Esophagus squamous epithelium (tissue), 5 donors: ENCODE results near the gene SULT1A2. TPM values are rescaled to one million over a fixed set of nuclear protein-coding genes. Genes with fewer than 3 reads are reported as not detected.

Experiments
- DNase-seq: peaks from one replicate; lab custom pipeline; 2025; lab: John Stamatoyannopoulos, UW
- H3K27ac ChIP-seq, 4 donors: fragments of 200-600 bp; sonication (generic); one replicate each; pipeline ENCODE4 v1.5.1; 2016 to 2019; ENCODE audit warnings: mild to moderate bottlenecking in 1 of 4
- H3K27me3 ChIP-seq, 4 donors: fragments of 200-600 bp; sonication (generic); 1 replicate in 3 of 4; 2 replicates in 1 of 4; pipeline versions ENCODE4 v1.5.1 to v1.6.0; 2017 to 2021; ENCODE audit warnings: antibody characterized with exemption in 1 of 4
- H3K36me3 ChIP-seq, 3 donors: fragments of 200-600 bp; sonication (generic); one replicate each; pipeline ENCODE4 v1.5.1; 2016 to 2019
- H3K4me1 ChIP-seq, 3 donors: fragments of 200-600 bp; sonication (generic); one replicate each; pipeline ENCODE4 v1.5.1; 2017 to 2019
- H3K4me3 ChIP-seq, 4 donors: fragments of 200-600 bp; sonication (generic); 1 replicate in 3 of 4; 2 replicates in 1 of 4; pipeline ENCODE4 v1.5.1; 2016 to 2019; ENCODE audit warnings: mild to moderate bottlenecking in 2 of 4, moderate library complexity in 1 of 4
- H3K9me3 ChIP-seq, 3 donors: fragments of 200-600 bp; sonication (generic); one replicate each; pipeline ENCODE4 v1.5.1; 2016 to 2019
- POLR2A ChIP-seq, 4 donors: fragments of 450-650 bp; IDR thresholded peaks; one replicate each; pipeline ENCODE4 v1.6.1; 2017; ENCODE audit warnings: antibody characterized with exemption in 4 of 4, mild to moderate bottlenecking in 4 of 4, moderate library complexity in 3 of 4
- WGBS, 2 donors: methylation state at CpG; one replicate each; pipeline ENCODE4 v1.1.5; 2018; 5-methylcytosine and 5-hydroxymethylcytosine counted together
- intact Hi-C: fragments of 100-400 bp; cut with DNase I; formaldehyde crosslinking; loops from one replicate; pipeline ENCODE4 v1.15.0; 2022
- total RNA-seq, 4 donors: library from RNA; depleted of rRNA; stranded (reverse); fragments of >200 nt; gene quantifications; one replicate each; pipeline ENCODE4 v1.1.0, GENCODE V29; 2016
- TF ChIP-seq, protein P1 (sequence below), 6 experiments: fragments of 450-650 bp in 4 of 6; fragments of 200-600 bp in 2 of 6; sonication (generic) in 2 of 6; IDR thresholded peaks; one replicate each; pipeline ENCODE4 v1.5.1; 2016 to 2019; ENCODE audit warnings: antibody characterized with exemption in 6 of 6, mild to moderate bottlenecking in 4 of 6, moderate library complexity in 4 of 6
- donor health status: DM: yes; HTN: yes; CAD: no.

SULT1A2 gene
- total RNA-seq, 4 donors from 2014 or later, result 0.26 to 0.49 (median 0.38) TPM; not detected in 1

DNA sequence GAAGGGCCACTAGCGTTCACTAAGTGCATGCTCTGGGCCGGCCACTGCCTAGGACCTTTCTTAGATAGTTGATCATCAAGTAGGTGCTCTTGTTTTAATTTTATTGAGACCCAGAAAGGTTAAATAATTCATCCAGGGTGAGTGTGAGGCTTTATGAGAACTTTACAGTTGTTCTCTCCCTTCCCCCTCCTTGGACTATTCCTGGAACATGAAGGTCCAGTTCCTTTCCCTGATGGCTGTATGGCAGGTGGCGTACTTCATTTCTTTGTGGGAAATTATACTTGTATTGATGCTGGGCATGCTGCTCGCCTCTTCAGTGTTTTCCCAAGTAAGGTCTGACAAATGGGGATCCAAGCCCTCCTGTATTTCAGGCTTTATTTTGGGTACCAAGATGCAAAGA lies 34.7 kb downstream of the SULT1A2 start:
- Histone ChIP-seq H3K4me1 (peaks cover 0 to 6% (median 0%) of the 10 kb centered on the region in 3 donors), H3K4me3 (no peak overlapping the region), H3K27me3 (no peaks in the 10 kb centered on the region), H3K36me3 (peaks cover 0 to 33% (median 0%) of the 10 kb centered on the region in 3 donors), H3K27ac (no peak overlapping the region), H3K9me3 (peaks cover 0 to 2% (median 0%) of the 10 kb centered on the region in 3 donors)
- WGBS, 2 donors, result 92 to 100% methylated on average over 4 of the region's 4 CpGs
- DNase-seq, result no peak
- intact Hi-C loops, result no loop called here
- TF ChIP-seq, protein P1, sequence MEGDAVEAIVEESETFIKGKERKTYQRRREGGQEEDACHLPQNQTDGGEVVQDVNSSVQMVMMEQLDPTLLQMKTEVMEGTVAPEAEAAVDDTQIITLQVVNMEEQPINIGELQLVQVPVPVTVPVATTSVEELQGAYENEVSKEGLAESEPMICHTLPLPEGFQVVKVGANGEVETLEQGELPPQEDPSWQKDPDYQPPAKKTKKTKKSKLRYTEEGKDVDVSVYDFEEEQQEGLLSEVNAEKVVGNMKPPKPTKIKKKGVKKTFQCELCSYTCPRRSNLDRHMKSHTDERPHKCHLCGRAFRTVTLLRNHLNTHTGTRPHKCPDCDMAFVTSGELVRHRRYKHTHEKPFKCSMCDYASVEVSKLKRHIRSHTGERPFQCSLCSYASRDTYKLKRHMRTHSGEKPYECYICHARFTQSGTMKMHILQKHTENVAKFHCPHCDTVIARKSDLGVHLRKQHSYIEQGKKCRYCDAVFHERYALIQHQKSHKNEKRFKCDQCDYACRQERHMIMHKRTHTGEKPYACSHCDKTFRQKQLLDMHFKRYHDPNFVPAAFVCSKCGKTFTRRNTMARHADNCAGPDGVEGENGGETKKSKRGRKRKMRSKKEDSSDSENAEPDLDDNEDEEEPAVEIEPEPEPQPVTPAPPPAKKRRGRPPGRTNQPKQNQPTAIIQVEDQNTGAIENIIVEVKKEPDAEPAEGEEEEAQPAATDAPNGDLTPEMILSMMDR (IDR thresholded peaks at IDR 0.05), result no peak

GRCh38 chr16:28561557-28562187 lies 35.2 kb downstream of the SULT1A2 start:
- H3K9me3 ChIP-seq, result no peaks in the 10 kb centered on the region
- peaks cover 0 to 38% (median 0%) of the 10 kb centered on the region in 3 donors for H3K36me3 ChIP-seq
- peaks cover 0 to 6% (median 0%) of the 10 kb centered on the region in 3 donors for H3K4me1 ChIP-seq
- WGBS, 2 donors, result 72 to 73% methylated on average over 7 of the region's 7 CpGs
- intact Hi-C loops, result no loop called here
- TF ChIP-seq, protein P1 (IDR thresholded peaks at IDR 0.05), result no peak
- TF ChIP-seq POLR2A (IDR thresholded peaks at IDR 0.05), result no peak
- H3K27ac ChIP-seq, result no peak overlapping the region
- no peak overlapping the region for H3K4me3 ChIP-seq
- H3K27me3 ChIP-seq, result no peaks in the 10 kb centered on the region
- no peak for DNase-seq

GRCh38 chr16:28558456-28558855 lies 38.4 kb downstream of the SULT1A2 start:
- 71 to 80% methylated on average over 3 of the region's 3 CpGs for WGBS, 2 donors

GRCh38 chr16:28556914-28557320 lies 39.9 kb downstream of the SULT1A2 start:
- Histone ChIP-seq H3K27me3 (no peaks in the 10 kb centered on the region), H3K9me3 (no peaks in the 10 kb centered on the region), H3K4me3 (no peak overlapping the region), H3K36me3 (peaks cover 0 to 35% (median 0%) of the 10 kb centered on the region in 3 donors), H3K27ac (no peak overlapping the region), H3K4me1 (peaks cover 10 to 24% (median 11%) of the 10 kb centered on the region in 3 donors)
- WGBS, 2 donors, result 86 to 88% methylated on average over 2 of the region's 2 CpGs
- intact Hi-C loops, result no loop called here
- no peak for TF ChIP-seq POLR2A (IDR thresholded peaks at IDR 0.05)
- TF ChIP-seq, protein P1 (IDR thresholded peaks at IDR 0.05), result no peak
- DNase-seq, result no peak

More at GRCh38 chr16:28558456-28558855, 38.4 kb downstream of the SULT1A2 start:
- intact Hi-C loops, result no loop called here
- H3K27me3 ChIP-seq, result no peaks in the 10 kb centered on the region
- DNase-seq, result no peak
- no peak overlapping the region for H3K27ac ChIP-seq
- no peak overlapping the region for H3K4me3 ChIP-seq
- peaks cover 6 to 23% (median 11%) of the 10 kb centered on the region in 3 donors for H3K4me1 ChIP-seq
- H3K9me3 ChIP-seq, result no peaks in the 10 kb centered on the region
- peaks cover 0 to 35% (median 0%) of the 10 kb centered on the region in 3 donors for H3K36me3 ChIP-seq
- TF ChIP-seq, protein P1 (IDR thresholded peaks at IDR 0.05), result no peak
- TF ChIP-seq POLR2A (IDR thresholded peaks at IDR 0.05), result no peak

GRCh38 chr16:28555561-28555960 lies 41.3 kb downstream of the SULT1A2 start:
- no peak for DNase-seq
- 67 to 77% methylated on average over 2 of the region's 2 CpGs for WGBS, 2 donors
- no peaks in the 10 kb centered on the region for H3K9me3 ChIP-seq
- H3K4me1 ChIP-seq, result peaks cover 10 to 22% (median 11%) of the 10 kb centered on the region in 3 donors
- no peaks in the 10 kb centered on the region for H3K27me3 ChIP-seq
- H3K36me3 ChIP-seq, result peaks cover 0 to 35% (median 0%) of the 10 kb centered on the region in 3 donors
- intact Hi-C loops, result no loop called here
- no peak overlapping the region for H3K27ac ChIP-seq
- H3K4me3 ChIP-seq, result no peak overlapping the region
- TF ChIP-seq, protein P1 (IDR thresholded peaks at IDR 0.05), result no peak
- no peak for TF ChIP-seq POLR2A (IDR thresholded peaks at IDR 0.05)
